HUDEP-2 (cell line): Measurements from ENCODE around the gene ENTR1.

Source experiments
- DNase-seq, 76 experiments: peaks; one replicate each; lab custom pipeline; 2025; ENCODE audit not compliant: unreplicated experiment in 76 of 76; lab: John Stamatoyannopoulos, UW

Gene ENTR1

DNA sequence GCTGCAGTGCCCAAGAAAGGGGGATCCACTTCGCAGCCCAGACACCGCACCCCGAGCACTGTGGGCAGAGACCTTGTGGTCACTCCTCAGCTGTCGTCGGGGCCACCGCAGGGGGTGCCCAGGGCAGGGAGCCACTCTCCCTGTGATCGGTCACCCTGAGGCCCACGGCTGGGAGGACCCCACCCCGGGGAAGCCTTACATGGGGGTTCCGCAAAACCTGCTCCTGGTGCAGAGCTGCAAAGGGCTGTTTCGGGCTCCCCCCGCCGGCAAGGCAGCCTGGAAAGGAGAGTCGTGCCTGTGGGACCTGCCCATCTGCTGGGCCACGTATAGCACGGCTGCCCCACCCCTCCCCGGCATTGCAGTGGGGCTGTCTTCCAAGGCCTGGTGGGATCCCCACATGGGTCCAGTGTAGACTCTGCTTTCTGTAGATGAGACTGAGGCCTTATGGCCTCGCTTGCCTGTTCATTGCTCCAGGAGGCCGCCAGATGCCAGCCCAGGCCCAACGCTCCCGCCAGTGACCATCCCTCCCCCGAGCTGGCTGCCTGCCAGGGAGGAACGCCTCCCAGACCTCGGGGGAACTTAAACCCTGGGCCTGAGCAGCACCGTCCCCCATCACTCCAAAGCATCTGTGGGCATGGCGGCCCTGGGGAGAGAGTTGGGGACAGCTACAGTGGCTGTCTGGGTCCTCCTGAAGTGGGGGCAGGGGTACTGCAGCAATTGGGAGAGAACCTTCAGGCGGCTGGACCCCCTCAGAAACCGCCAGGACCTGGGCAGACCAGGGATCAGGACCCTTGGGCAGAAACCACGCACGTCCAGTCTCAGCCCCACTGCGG lies 45.3 kb downstream of the ENTR1 start:
- DNase-seq, result peak in 23 of 76 experiments; percentile 5 to 63 (median 27)

DNA sequence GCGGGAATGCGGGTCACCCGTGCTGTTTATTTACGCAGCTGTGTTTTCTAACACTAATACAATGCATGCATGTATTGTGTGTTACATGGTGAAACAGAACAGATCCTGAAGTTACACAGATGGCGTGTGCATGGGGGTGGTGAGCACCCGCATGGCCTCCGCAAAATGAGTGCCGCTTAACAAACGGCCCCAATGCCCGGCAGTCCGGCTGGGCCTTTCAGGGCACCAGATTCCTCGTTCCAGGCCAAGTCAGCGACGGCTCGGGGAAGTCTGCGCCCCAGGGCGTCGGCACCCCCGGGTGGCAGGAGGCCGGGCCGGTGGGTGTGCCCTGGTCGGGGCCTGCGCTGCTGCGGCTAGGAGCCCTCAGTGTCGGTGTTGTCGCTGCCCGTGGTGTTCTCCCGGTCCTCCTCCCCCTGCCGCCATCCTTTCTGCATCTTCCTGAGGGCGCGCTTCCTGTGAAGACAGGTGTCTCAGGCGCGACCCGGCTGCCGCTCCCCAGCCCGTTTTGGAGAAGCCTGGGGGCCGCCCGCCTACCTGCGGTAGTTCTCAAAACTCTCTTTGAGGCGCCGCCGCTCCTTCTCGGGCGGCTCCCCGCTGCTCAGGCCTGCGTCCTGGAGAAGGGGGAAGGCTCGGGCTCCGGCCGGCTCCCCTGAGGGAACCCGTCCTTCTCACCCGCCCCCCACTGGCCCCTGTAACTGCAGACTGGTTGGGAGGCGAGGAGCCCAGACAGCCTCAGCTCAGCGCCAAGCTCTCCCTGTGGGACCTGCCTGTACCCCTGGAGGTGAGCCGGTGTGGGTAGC lies 46.3 kb downstream of the ENTR1 start:
- peak in 17 of 76 experiments; percentile 6 to 80 (median 34) for DNase-seq

DNA sequence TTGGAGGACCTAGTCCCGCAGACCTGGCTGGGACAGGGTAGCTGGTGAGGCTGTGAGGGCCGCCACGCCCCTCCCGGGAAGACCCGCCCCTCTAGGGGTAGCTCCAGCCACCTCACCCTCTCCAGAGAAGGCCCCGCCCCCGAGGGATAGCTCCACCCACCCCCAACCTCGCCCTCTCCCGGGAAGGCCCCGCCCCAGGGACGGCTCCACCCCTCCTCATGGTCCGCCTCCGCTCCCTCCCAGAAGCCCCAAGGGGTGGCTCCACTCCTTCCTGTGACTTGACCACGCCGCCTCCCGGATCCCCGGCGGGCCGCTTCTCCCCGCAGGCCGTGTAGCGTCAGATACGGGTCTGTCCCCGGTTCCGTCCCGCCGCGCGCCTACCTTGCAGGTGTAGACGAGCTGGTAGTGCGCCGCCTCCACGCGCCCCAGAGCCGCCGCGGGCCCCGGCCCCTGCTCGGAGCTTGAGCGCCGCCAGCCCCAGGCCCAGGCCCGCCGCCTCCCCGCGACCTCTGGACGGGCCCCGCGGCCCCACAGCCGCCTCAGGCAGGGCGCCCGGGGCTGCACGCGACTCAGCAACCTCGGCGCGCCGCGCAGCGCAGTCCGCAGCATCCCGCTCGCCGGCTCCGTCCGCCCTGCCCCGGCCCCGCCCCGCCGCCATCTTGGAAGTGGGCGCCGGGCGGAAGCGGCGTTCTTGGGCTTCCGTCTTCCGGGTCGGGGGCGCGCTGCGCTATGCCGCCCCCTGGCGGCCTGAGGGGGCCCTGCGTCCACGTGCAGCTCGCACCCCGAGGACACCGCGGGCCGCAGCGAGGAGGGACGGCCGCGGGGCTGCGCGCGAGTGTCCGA lies 47.1 kb downstream of the ENTR1 start, which contains the start of gene DNLZ:
Gene DNLZ, minus strand, starts transcription at position 639 of the 843 bp plus-strand sequence. Its CDS starts 30 bp downstream, at position 609.
- peak; percentile 22 to 98 (median 95) for DNase-seq

DNA sequence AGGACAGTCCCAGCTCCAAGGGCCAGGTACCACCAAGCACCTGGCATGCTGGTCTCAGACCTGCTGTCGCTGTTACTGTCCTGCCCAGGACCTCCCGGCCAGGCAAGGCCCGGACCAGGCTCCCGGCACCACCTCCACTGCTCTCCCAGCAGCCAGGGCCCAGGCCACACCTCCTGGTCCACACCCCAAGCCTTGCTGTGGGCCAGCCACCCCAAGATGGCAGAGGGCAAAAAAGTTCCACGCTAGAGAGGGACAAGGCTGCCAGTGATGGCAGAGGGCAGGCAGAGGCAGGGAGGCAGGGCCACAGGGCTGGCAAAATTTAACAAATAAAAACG lies 48.0 kb downstream of the ENTR1 start:
- peak in 3 of 76 experiments; percentile 10 to 41 (median 11) for DNase-seq

DNA sequence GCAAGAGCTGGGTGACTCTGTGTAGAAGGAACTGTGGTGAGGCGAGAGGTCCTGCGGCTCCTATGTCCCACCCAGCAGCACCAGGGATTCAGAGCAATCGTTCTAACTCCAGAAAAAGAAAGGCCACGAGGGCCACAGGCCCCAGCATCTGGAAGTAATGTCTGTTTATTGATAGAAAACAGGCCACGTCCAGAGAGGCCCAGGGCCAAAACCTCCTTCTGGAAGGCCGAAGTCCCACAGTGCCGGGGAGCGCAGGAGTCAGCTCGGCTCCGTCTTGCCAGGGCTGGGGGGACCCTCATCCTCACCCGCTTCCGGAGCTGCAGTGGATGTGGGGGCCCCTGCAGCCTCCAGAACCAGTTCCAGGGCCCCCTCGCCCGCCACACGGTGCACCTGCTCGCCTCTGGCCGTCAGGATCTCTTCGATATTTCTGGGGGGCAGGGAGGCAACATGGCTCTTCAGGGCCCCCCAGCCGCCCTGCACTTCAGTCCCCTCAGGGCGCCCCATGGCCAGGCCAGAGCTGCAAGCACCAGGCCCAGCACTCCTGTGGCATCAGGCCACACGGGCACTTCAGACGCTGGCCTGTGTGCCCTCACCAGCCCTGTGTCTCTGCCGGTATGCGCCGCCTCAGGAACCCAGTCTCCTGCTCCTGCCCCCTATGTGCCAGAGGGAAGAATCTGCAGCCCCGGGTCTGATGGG lies 48.5 kb downstream of the ENTR1 start:
- DNase-seq, result peak in 1 of 76 experiments; percentile 41

DNA sequence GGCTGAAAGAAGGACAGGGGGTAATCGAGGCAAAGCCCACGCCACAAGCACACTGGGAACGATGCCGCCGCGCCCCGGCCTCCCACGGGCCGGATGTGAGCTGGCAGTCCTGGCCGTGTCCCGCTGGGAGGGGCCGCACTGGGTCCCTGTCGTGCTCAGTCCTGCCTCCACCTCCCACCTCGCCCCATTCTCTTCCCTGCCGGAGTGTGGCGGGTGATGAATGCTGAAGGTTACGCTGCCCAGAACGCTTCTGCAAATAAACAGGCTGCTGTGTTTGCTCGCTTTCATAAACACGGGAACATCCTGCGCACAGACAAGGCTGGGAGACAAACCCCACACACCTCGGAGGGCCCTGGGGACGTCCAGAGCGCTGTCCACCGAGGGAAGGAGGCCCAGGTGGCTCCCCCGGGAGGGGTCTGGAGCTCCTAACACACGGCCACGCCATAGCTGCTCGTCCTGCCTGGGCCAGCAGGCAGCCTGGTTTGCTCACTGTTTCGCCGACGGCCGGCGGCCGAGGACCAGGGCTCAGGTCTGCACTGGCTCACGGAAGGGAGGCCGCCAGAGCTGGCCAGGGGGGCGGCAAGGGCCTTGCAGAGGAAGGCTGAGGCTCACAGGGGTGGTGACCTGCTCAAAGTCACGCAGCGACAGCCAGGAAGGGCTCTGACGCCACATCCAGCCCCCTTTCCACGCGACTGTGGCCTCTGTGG lies 49.2 kb downstream of the ENTR1 start:
- no peak for DNase-seq

DNA sequence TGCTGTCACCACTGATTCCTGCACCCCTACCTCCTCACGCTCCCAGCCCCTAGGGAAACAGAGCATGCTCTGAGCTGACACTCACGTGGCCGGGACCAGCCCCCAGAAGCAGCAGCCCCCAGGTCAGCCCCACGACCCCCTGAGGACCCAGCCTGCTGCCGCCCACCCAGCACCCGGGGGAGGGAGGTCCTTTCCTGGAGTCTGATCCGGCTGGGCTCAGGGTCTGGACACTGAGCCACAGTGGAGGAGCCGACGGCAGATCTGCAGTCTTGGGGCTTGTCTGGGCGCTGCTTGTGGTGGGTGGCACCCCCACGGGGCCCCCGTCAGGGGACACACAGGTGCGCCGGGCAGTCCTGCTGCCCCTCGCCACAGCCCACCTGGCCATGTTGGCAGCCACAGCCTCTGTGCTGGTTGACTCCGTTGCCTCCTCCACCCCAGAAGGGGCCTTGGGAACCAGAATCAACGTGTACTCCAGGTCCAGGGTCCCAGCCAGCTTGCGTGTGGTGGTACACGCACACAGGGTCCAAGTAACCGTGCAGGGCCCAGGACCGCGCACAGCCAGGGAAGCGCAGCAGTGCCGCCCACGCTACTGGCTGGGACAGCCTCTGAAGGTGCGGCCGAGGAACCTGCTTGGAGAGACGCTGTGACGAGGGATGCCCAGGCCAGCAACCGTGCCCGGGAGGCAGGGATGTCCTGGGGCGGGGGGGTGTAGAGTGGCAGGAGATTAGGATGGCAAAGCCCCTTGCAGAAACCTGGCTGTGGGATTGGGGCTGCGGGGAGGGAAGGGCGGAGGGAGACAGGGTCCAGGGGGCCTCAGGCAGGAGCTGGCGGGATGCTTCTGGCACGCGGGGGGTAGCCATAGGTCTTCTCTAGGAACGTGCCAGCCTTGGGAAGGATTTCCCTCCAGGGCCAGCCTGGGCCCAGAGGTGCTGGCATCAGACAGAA lies 50.4 kb downstream of the ENTR1 start:
- DNase-seq, result no peak

DNA sequence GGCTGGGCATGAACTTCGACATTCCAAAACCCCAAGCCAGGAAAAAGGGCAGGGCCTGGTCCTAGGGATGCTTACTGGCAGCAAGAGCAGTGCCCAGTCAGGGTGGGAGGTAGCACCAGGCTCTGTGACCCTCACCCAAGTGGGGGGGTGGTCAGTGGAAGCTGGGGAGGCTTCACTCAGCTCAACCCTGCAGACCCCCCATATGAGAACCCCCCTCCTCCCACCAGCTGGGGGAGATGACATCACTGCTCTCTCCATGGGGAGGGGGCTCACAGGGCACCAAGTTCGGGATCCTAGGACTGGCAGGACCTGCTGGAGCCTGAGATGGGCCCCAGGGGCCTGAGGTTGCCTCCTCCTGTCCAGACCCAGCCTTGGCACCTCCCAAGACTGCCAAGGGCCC lies 51.5 kb downstream of the ENTR1 start:
- no peak for DNase-seq

DNA sequence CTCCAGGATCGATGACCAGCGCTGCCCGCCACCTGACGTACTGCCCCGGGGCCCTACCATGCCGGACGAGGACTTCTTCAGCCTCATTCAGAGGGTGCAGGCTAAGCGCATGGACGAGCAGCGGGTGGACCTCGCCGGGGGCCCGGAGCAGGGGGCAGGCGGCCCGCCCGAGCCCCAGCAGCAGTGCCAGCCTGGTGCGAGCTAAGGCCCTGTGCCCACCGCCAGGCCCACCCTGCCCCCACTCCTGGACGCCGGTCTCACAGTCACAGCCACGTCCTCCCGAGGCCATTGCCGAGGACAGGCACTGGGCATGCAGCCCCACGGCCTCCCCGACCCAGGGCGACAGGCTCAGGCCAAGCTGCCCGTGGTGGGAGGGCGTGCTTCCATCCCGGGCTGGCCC lies 52.4 kb downstream of the ENTR1 start:
- no peak for DNase-seq

DNA sequence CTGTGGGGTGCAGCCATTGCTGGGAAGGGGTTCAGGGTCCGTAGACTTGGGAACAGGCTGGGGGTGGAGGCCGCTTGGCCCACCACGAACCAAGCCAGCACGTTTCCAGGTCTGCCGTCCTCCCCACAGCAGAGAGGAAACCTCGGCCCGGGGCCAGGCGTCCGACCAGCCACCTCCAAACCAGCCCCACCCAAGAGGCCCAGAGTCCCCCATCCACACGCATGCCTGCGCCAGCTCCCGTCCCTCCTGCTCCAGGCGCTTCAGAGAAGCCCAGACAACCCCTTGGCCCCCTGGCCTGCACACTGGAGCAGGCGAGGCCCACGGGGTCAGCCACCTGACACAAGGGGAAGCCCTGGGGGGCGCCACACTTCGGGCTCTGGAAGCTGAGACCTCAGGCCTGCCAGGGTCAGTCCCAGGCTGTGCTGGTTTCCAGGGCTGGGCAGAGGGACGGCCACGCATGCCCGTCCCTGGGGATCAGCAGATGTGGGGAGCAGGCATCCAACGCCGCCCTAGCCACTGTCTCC lies 53.1 kb downstream of the ENTR1 start:
- DNase-seq, result no peak

DNA sequence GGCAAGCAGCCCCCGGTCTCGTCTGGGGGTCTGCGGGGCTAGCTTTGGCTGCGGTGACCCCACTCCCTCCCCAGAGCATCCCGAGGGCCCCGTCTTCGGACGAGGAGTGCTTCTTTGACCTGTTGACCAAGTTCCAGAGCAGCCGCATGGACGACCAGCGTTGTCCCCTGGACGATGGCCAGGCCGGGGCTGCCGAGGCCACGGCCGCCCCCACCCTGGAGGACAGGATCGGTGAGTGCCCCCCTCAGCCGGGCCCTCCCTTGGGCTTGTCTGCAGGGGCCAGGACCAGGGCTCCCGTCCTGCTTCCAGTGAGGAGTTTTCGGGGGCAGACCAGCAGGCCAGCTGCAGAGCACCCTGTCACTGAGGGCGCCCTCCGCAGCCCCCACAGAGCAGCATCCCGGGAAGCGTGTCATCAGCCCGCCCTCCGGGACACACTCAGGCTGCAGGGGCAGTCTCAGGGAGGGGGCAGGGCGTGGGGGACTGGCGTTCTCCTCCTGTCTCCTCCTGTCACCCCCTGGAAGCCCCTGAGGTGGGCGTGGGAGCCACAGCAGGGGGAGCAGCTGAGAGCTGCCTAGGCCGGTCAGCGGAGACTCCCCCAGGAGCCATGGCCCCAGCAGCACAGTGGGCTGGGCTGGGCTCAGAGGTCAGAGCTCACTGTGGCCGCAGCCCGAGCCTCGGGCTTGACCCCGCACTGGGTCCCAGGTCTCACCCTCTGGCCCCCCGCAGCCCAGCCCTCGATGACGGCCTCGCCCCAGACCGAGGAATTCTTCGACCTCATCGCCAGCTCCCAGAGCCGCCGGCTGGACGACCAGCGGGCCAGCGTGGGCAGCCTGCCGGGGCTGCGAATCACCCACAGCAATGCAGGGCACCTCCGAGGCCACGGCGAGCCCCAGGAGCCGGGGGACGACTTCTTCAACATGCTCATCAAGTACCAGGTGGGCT lies 54.5 kb downstream of the ENTR1 start:
- no peak for DNase-seq

DNA sequence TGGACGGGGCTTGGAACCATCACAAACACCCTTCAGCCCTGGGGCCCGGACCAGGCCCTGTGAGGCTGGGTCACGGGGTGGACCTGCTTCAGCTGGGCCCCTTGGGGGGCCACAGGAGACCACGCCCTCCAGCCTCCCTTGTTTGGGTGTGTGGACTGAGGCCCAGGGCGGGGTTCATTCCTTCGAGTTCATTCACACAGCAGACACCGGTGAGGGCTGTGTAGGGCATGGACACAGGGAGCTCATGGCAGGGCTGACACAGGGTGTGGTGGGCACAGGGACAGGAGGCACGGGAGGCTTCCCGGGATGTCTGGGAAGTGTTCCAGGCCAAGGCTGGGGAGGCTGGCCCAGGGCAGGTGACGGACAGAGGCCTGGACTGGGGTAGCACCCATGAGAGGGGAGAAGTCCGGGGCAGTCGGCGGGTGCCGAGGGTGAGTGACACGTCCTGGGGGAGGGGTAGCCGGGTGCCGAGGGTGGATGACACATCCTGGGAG lies 55.8 kb downstream of the ENTR1 start:
- DNase-seq, result peak in 2 of 76 experiments; percentile 4 to 29

DNA sequence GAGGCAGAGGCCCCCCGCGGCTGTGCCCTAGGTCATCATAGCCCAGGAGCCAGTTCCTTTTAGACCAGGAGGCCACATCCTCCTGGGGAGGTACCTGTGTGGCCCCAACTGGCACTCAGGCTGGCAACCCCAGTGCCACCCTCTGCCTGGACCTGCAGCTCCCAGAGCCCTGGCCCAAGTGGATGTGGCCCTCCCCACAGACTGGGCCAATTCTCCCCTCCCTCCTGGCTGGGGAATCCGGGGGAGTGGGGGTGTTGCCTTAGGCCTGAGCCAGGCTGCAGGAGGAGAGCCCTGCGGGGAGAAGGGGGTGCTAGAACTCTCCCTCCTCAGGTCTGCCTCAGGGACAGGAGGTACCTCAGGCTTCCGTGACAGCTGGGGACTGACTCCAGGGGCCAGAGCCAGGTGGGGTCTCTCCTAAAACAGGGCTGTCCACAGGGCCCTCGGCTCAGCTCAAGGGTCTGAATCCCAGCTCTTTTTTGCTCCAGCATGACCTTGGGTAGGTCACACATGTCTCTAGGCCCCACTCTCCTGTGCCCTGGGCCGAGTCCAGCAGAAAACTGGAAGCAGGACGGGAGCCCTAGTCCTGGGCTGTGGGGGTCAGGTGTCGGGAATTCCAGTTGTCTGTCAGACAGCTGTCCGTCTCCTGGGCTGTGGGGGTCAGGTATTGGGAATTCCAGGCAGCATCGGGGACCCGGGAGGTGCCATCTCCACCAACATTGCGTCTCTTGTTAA lies 56.5 kb downstream of the ENTR1 start:
- peak in 1 of 76 experiments; percentile 15 for DNase-seq

DNA sequence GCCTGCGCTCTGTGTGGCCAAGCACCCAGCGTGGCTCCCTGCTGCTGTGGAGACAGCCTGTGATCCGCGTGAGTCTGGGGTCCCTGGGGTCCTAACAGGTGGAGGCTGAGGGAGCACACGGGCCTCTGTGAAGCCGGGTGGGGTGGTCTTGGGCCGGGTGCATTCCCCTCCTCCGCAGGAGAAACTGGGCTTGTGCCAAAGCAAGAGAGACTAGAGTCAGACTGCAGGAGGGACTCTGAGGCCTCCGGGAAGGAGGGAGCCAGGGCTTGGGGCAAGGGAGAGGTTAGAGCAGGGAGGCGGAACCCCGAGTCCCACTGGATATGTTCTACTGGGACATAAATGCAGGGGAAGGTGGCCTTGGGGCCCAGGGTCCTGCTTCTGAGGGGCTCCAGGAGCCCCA lies 57.3 kb downstream of the ENTR1 start:
- DNase-seq, result no peak

DNA sequence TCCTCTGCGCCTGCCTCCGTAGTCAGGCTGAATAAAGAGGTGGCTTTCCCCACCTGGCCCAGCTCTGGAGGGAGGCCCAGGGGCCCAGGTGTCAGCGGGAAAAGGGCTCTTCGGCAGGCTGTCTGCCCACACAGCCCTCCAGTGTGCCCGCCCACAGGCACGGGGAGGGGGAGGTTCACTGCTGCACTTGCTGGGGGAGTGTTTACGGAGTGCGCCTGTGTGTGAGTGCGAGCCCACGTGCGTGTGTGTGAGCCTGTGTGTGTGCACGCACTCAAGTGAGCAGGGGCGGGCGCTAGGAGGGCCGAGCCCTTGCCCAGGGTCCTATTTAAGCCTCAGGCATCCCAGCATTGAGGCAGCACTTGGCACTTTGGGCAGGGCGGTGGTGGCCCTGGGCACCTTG lies 57.7 kb downstream of the ENTR1 start:
- peak in 1 of 76 experiments; percentile 14 for DNase-seq
